CD4-positive, alpha-beta T cell treated with Interleukin-1 beta for 1 hour (primary cell): Measurements from ENCODE around the gene MEAK7.

Experiments used
- DNase-seq, 2 donors: peaks; one replicate each; pipeline ENCODE4 v3.0.0-alpha.2; 2020 to 2022

Gene MEAK7

DNA sequence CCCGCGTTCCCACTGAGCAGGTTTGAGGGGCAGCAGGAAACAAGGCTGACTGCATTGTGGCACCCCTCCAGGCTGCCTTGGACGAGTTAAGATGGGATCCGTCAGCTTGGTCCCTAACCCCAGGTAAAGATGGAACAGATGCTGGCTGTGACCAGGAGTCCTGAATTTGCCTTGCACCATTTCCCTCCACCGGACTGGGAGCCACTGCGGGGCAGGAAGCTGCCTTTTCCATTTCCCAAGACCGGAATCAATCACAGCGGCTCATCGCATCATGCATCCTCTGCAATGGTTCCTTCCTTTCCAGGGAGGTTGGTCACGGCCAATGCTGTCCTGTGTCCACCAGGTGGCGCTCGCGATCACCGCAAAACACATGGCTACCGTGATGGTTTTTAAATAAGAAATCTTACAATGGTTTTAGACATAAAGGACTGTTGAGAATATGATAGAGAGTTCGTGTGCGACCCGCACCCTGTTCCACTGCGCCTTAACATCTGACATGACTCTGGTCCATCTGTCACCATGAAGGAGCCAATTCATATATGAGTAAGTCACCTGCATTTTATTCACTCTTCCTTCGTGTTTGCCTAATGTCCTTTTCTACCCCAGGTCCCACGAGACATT, 6.8 kb upstream of the MEAK7 start:
- peak; percentile 78 to 87 for DNase-seq

DNA sequence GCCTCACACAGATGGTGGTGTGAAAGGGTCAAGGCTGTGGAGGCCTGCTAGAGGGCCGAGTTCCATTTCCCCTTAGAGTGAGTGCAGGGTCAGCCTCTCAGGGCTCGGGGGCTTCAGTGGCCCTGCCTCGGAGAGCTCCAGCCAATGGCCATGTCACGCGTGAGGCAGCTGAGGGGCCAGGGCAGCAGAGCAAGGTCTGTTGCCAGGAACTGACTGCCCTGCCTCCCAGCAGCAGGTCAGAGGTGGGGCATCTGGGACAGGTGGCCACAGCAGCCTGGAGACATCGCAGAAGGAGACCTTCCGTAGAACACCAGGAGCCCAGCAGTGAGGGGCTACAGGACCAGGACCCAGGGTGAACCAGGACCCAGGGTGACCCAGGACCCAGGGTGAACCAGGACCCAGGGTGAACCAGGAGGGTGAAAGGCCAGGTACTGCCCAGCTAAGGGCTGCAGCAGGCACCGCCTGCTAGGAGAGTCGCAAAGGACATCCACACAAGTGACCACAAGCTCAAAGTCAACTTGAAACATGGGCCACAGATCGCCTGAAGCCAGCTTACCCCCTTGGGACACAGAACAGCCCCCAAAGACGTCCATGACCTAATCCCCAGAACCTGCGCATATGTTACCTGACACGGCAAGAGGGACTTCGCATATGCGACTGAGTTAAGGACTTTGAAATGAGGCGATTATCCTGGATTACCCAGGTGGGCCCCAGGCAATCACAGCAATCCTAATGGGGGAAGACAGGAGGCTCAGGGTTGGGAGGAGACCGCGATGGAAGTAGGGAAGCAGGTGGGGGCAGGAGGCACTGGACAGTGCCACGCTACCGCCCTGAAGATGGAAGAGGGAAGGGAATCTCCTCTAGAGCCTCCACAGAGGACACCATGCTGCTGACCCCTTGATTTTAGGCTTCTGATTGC, 4.8 kb upstream of the MEAK7 start:
- no peak for DNase-seq

DNA sequence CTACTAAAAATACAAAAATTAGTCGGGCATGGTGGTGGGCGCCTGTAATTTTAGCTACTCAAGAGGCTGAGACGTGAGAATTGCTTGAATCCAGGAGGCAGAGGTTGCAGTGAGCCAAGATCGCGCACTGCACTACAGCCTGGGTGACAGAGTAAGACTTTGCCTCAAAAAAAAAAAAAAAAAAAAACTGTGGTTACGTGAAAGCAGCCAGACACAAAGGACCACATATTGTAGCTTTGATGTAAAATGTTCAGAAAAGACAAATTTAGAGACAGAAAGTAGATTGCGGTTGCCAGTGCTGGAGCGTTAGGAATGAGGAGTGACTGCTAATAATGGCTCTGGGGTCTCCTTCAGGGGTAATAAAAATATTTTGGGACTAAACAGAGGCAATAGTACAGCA, 4.0 kb upstream of the MEAK7 start:
- DNase-seq, result peak; percentile 35 to 39

DNA sequence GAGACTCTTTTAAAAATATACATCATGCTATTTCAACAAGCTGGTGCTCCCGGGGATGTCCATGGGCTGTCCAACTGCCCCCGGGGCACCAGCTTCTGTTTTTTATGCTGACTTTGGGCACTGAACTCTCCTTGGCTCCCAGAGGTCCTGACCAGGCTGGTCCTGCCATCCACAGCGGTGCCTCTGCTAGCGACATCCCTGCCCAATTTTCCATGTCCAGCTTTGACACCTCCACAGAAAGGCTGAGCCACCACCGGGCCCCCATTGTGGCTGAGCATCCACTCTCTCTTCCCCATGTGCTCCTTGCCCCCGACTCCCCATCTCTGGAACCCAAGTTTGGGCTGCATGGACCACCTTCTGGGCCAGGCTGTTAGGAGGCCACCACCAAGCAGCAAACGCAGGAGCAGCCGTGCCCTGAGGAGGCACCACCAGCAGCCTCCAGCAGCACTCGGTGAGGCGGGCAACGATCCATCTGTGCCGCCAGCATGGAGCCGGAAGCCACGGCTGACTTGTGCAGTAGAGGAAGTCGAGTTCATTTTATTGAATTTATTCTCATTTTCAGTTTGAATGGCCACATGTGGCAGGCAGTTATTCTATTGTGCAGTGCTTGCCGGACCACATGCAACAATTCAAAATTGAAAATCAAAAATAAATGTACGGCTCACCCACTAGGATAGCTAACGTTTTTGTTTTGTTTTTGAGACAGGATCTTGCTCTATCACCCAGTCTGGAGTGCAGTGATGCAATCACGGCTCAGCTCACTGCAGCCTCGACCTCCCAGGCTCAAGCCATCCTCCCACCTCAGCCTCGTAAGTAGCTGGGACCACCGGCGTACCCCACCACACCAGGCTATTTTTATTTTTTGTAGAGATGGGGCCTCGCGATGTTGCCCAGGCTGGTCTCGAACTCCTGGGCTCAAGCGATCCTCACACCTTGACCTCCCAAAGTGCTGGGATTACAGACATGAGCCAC, 2.8 kb upstream of the MEAK7 start:
- peak; percentile 25 to 45 for DNase-seq

DNA sequence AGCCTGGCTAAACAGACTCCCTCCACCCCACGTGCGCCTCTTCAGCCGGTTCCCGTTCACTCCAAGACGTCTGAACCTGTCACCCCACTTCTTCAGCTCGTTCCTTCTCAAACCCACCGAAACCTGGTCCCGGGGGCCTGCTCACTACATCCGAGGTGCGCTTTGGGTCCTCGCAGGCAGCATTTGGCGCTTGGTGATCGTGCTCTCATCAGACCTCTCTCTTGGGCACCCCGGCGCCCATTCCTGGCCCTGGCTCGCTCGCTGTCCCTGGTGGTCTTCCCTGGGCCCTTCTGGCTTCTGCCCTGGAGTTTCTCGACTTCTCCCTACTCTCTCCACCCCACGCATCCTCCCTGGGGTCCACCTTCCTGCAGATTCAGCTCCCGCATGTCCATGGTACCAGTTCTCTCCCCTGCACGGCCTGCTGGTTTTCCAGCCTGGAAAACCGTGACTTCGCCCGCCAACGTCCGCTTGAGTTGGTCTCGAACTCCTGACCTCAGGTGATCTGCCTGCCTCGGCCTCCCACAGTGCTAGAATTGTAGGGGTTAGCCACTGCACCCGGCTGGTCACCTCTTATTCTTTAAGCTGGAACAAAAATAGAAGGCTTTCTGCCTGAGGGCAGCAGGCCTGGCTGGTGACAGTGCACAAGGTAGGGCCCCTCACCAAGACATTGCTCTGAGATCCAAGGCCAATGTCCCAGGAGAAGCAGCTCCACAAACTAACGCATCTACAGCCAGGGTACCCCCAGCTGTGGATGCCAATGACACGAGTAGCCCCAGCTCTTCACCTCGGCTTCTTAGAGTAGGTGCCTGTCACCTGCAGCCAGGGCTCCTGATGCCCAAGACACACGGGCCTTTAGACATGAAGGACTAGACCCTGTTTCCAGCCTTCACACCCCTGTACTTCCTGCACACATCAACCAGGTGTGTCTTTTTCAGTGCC, 1.1 kb upstream of the MEAK7 start:
- DNase-seq, result no peak

DNA sequence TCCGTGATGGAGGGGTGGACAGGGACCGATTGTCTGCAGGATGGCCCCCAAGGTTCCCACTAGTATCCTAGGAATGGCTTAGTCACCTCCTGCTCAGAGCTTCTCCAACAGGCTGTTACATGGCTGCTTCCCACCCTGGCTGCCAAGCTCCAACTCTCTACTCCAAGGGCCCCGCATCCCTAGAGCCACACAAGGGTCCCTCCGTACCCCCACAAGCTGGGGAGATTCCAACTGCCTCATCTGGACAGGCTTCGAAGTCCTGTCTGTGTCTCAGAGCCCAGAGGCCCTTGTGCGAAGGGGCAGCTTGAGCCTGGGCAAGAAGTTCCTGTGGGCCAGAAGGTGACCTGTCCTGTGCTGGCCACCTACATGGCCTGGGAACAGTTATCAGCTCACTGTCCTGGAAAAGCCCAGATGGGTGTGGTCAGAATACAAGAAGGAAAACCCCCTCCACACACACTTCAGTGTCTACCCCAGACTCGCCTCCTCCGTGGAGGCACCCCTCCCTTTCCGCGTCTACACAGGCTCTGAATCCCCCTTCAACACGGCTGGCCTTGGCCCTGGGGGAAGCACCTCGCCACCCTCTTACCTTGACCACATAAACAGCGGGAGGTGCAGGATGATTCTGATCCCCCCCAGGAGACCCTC, 586 bp downstream of the MEAK7 start:
- DNase-seq, result no peak

DNA sequence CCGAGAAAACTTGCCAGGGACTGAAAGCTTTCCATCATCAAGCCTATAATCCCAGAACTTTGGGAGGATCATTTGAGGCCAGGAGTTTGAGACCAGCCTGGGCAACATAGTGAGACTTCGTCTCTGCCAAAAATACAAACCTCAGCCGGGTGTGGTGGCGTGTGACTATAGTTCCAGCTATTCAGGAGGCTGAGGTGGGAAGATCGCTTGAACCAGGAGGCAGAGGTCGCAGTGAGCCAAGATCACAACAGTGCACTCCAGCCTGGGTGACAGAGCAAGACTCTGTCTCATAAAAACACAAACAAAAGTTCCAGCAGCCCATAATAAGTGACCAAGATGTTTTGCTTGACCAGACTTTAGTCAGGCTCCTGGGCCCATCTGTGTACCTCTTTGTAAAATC, 1.9 kb downstream of the MEAK7 start:
- no peak for DNase-seq

DNA sequence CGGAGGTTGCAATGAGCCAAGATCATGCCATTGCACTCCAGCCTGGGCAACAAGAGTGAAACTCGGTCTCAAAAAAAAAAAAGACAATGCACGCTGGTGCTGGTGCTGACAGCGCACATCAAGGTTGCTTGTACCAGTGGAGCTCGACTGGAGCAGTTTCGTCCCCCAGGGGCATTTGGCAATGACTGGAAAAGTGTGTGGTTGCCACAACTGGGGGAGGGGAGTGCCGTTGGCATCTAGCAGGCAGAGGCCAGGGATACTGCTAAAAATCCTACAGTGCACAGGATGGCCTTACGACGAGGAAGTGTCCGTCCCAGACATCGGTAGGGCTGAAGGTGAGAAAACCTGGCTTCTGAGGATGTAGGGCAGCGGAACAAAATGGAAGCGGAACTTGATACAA, 2.4 kb downstream of the MEAK7 start:
- DNase-seq, result no peak

DNA sequence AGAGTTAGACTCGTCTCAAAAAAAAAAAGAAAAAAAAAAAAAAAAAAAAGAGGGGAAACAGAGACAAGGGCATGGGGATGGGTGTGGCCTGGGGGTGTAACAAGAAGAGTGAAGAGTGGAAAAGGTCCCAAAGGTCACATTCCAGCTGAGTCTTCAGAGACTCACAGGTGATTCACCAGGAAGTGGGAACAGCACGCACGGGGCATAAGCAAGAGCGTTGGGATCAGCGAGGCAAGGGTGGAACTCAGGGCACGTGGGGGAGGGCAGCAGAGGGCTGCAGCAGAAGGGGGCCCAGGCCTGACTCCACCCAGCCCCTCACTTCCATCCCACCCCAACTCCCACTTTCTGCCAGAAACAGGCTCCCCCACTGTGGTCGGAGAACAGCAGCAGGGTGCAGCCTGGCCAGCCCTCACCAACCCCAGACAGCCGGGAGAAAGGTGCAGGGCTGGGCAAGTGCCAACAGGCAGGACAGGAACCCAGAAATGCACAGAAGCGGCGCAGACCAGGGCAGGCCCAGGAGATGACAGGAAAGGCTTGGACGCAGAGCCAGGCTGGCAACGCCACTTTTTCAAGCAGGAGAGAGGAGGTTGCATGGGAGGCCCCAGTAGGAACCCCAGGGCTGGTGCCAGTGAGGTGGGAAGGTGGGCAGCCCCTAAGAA, 3.3 kb downstream of the MEAK7 start:
- no peak for DNase-seq

DNA sequence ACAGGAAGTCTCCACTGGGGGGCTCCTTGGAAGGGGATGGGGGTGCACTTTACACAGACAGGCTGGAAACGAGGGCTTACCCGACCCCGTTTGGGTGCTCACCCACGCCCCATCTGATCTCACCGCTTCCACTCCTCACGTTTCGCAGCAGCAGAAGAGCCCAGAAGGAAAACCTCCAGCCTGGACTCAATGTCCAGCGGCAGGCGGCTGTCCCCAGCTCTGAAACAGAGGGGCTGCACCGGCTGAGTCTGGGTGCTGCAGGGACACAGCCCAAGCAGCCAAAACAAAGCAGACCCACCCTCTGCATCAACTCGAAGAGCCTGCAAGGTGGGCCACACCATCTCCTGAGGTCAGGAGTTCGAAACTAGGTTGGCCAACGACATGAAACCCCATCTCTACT, 3.9 kb downstream of the MEAK7 start:
- DNase-seq, result no peak

DNA sequence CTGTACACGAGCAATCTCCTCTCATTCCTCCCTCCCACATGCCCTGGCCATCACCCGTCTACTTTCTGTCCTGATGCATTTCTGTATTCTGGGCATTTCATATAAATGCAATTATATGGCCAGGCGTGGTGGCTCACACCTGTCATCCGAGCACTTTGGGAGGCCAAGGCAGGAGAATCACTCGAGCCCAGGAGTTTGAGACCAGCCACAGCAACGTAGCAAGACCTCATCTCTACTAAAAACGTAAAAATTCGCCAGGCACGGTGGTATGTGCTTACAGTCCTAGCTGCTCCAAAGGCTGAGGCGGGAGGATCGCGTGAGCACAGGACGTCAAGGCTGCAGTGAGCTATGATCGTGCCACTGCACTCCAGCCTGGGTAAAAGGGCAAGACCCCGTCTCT, 4.8 kb downstream of the MEAK7 start:
- DNase-seq, result no peak

DNA sequence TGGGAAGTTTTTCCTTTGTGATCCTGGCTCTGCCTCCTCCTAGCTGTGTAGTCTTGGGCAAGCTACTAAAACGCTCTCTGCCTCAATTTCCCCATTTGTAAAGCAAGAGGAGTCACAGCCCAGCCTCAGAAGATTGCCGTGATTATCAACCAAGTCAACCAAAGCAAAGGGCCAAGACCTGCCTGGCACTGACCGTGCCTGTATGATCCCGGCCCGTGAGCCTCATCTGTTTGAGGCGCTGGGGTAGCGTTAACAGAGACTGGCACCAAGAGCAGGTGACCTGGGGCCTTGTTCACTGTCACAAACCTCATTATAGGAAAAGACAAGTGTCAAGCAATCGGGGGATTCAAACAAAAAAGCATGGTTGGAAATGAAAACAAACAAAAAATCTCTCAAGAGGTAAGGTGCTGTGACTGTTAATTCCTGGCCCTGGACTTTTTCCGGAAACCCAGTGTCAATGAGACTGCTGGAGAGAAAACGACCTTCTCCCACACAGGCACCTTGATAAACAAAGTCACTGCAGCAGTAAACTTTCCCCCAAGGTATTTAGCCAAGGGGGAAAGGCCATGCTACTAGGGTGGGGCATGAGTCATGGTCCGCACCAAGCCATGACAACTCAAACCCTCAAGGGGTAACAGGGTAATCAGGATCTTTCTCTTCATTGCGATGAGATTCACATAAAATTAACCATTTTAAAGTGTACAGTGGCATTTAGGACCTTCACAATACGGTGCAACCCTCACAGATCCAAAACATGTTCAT, 5.4 kb downstream of the MEAK7 start:
- DNase-seq, result no peak

DNA sequence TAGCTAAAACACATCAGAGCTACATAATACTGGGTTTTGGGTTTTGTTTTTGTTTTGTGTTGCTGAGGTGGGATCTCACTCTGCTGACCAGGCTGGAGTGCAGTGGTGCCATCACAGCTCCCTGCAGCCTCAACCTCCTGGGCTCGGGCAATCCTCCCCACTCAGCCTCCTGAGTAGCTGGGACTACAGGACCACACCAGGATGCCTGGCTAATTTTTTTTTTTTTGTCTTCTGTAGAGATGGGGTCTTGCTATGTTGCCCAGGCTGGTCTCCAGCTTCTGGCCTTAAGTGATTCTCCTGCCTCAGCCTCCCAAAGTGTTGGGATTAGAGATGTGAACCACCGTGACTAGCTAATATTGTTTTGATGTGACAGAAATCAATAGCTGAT, 6.2 kb downstream of the MEAK7 start:
- no peak for DNase-seq

DNA sequence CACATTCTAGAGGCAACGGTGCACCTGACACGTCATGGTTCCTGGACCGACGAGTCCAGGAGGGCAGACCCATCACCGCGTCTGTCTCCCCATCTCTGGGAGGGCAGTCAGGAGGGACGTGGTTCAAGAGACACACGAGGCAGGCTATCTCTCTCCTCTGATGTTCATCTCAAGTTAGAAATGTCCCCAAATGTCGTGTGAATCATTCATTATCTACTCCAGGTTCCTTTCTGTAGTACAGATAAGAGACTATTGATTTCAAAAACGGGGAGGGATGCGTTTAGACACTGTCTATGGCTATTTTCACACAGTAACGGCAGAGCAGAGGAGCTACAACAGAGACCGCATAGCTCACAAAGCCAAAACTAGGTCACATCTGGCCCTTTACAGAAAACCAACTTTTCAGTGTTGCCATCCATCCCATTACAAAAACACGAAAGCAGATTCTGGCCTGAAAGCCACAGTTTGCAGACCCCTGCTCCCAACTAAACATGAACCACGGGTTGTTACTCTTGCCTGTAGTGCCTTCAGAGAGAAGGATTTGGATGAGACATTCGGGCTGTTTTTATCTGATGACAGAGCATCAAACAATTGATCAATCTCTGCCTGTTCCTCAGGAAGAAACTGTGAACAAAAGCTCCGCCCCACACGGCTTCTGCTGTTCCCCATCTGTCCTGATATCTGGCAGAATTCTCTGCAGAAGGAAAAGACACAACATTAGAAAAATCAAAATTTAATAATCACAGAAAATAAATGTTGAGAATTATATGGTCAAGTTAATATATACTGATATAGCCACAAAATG, 6.8 kb downstream of the MEAK7 start:
- no peak for DNase-seq

DNA sequence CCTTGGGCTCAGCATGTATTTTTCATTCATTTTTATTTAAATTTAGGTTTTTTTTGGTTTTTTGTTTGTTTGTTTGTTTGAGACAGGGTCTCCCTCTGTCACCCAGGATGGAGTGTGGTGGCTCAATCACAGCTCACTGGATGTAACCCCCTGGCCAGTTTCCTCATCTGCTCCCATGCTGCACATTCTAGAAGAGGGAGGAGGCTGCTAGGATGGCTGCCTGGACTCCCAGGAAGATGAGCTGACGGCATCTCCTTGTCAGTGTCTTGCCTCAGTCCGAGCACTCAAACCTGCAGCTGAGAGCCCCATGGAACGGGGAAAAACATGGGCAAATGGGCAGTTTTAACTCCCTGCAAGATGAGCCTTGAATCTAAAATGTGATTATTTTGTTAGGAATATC, 7.5 kb downstream of the MEAK7 start:
- no peak for DNase-seq

DNA sequence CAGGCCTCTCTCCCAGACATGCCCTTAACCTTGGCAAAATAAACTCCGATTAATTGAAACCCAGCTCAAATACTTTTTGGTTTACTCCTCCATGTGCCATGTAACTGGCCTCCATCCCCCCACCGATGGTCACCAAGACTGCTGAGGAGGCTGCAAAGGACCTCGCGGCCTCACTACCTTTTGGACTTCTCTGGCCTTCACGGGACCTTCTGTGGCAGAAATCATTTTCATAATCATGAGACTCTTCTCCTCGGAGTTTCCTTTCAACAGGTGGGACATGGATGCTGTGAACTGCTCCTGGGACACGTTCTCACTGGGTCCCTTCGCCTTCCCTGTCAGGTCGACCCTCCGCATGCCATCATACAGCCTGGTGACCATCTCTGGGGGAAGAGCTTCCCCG, 9.0 kb downstream of the MEAK7 start:
- DNase-seq, result no peak

DNA sequence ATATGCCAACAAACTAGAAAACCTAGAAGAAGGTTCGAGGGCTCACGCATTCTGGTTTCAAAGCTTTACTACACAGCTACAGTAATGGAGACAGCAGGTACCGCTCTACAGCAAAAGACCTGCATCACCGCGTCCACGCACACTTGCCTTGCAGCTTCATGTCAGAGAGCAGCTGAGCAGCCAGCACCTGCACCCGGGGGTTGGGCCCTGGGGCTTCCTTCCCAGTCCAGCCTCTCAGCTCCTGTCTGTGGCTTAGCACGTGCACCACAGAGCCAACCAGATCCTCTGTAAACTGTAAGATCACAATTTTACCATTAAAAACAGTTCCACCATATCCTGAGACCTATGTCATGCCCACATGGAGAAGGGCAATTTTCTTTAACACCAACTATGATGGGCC, 15.3 kb downstream of the MEAK7 start:
- DNase-seq, result no peak

DNA sequence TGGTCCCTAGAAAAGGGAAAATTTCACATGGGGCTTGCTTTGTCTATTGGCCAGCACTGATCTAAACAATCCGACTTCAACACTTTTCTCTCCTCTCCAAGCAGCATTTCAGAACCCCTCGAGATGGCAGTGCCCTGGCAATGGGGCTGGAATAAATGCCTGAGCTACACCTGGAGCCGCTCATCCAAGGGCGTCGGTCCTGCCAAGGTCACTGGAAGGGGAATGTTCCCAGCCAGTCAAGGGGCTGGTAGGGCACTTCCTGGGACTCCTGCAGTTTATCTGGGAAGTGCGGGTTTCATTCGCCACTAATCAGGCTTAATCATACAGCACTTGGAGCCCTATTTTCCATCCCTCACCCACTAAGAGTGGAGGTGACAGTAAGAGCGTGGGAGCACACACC, 17.1 kb downstream of the MEAK7 start:
- no peak for DNase-seq

DNA sequence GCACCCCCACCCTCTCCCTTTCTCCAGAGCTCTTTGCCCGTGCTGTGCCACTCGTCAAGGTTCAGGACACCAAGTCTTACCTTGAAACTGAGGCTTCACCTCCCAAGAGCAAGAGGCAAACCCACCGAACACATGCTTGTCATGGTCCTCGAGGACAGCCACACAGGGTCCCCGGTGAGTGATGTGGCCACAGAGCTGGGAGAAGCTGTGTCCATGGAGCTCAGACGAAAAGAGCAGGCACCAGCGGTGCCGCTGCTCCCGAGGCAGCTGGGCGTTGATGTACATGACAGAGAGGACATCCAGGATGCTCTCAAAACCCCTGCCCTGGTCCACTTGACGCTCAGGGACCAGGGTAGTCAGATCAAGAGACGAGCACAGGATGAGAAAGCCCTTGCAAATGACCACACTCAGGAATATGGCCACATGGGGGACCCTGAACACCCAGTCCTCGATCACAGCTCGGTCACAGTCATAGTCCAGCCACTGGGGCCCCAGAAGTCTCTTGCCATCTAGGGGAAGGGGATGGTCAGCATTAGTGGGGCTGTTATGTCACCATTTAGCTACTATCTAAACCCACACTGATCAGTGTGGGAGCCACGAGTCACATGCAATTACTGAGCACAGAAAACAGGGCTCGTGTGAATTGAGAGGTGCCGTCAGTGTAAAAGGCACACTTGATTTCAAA, 17.8 kb downstream of the MEAK7 start:
- DNase-seq, result no peak
